Natural killer cell (primary cell): Measurements from ENCODE around the gene BIRC3. TPM values are rescaled to one million over a fixed set of nuclear protein-coding genes. Genes with fewer than 3 reads are reported as not detected.

Experiments
- ATAC-seq, 3 donors: fragments of 150-1000 bp in 2 of 3; fragments of 200-7000 bp in 1 of 3; cut with Tn5 transposase; 1 replicate in 1 of 3; 2 replicates in 2 of 3; pipeline ENCODE4 v1.10.0; 2021; ENCODE audit warnings: mild to moderate bottlenecking in 2 of 3, moderate library complexity in 2 of 3
- DNase-seq, 2 donors: peaks; one replicate each; pipeline versions ENCODE4 v3.0.0 to v3.0.0-alpha.2; 2013 to 2021; ENCODE audit warnings: mixed read lengths in 1 of 2
- H3K27ac ChIP-seq: one replicate; pipeline ENCODE4 v1.5.1; 2013; ENCODE audit warnings: mild to moderate bottlenecking, low read length
- H3K27me3 ChIP-seq: one replicate; pipeline ENCODE4 v1.6.1; 2013; ENCODE audit warnings: low read length; ENCODE audit not compliant: control insufficient read depth, insufficient read depth
- H3K36me3 ChIP-seq: one replicate; pipeline ENCODE4 v1.6.1; 2013; ENCODE audit warnings: low read length; ENCODE audit not compliant: control insufficient read depth, insufficient read depth
- H3K4me1 ChIP-seq: one replicate; pipeline ENCODE4 v1.6.1; 2013; ENCODE audit warnings: low read length; ENCODE audit not compliant: control insufficient read depth, insufficient read depth
- H3K4me3 ChIP-seq: one replicate; pipeline ENCODE4 v1.5.1; 2013; ENCODE audit warnings: low read length
- H3K9me3 ChIP-seq: one replicate; pipeline ENCODE4 v1.6.1; 2013; ENCODE audit warnings: low read length; ENCODE audit not compliant: control insufficient read depth, insufficient read depth
- H3K27ac Mint-ChIP-seq, 2 donors: one replicate each; pipeline ENCODE4 v1.8.0; 2022; ENCODE audit warnings: mild to moderate bottlenecking in 2 of 2, mixed read lengths in 2 of 2, moderate library complexity in 1 of 2
- H3K27me3 Mint-ChIP-seq, 2 donors: one replicate each; pipeline ENCODE4 v1.8.0; 2022; ENCODE audit warnings: low read depth in 2 of 2, mixed read lengths in 2 of 2
- H3K36me3 Mint-ChIP-seq: one replicate; pipeline ENCODE4 v1.8.0; 2022; ENCODE audit warnings: mixed read lengths
- H3K4me1 Mint-ChIP-seq, 2 donors: one replicate each; pipeline ENCODE4 v1.8.0; 2022; ENCODE audit warnings: mixed read lengths in 2 of 2
- H3K4me3 Mint-ChIP-seq: one replicate; pipeline ENCODE4 v1.8.0; 2022; ENCODE audit warnings: mild to moderate bottlenecking, moderate library complexity, mixed read lengths
- H3K9me3 Mint-ChIP-seq, 2 donors: one replicate each; pipeline ENCODE4 v1.8.0; 2022; ENCODE audit warnings: mixed read lengths in 2 of 2
- CTCF ChIP-seq: fragments of 200-600 bp; IDR thresholded peaks from one replicate; pipeline ENCODE4 v1.8.0; 2022; ENCODE audit warnings: antibody characterized with exemption
- WGBS: methylation state at CpG from one replicate; pipeline ENCODE4 v1.1.7; 2013; ENCODE audit warnings: missing lambda C conversion rate; ENCODE audit not compliant: insufficient coverage; 5-methylcytosine and 5-hydroxymethylcytosine counted together
- intact Hi-C: fragments of 100-400 bp; cut with micrococcal nuclease; formaldehyde crosslinking; loops from one replicate; pipeline ENCODE4 v1.14.2; 2022
- total RNA-seq, 4 donors: library from RNA; stranded (reverse); fragments of 120-200 nt in 1 of 4; gene quantifications; one replicate each; pipeline versions ENCODE4 v1.2.3 to v1.2.4, GENCODE V29; 2013 to 2022

BIRC3 gene
- total RNA-seq, 3 donors from 2014 or later (not counting 1 experiment from before 2014, with no cell fraction given): 14.2 to 92.3 (median 20.1) TPM

- peak overlapping the region; percentile 96 to 97 for H3K27ac Mint-ChIP-seq
- intact Hi-C loops: no loop called here
- H3K9me3 Mint-ChIP-seq: no peaks in the 10 kb centered on the region
- H3K27ac ChIP-seq: peak overlapping the region; percentile 96
- no peaks in the 10 kb centered on the region for H3K27me3 Mint-ChIP-seq
- TF ChIP-seq CTCF: no peak
- no peak for ATAC-seq
- WGBS: 67% methylated on average over 4 of the region's 4 CpGs
- peak overlapping the region; percentile 95 for H3K4me3 Mint-ChIP-seq
- no peaks in the 10 kb centered on the region for H3K27me3 ChIP-seq
- H3K36me3 ChIP-seq: no peaks in the 10 kb centered on the region
- H3K4me1 ChIP-seq: peaks cover 48% of the 10 kb centered on the region
- H3K9me3 ChIP-seq: no peaks in the 10 kb centered on the region
- H3K4me1 Mint-ChIP-seq: peaks cover 54 to 55% of the 10 kb centered on the region in 2 donors
- DNase-seq: peak in 1 of 2 donors; percentile 74
- no peaks in the 10 kb centered on the region for H3K36me3 Mint-ChIP-seq
- peak overlapping the region; percentile 76 for H3K4me3 ChIP-seq
Observed at GRCh38 chr11:102316346-102316904, 859 bp upstream of the BIRC3 start.

GRCh38 chr11:102317768-102318103 lies 452 bp downstream of the BIRC3 start:
- H3K9me3 ChIP-seq: no peaks in the 10 kb centered on the region
- under 1% methylated on average over 5 of the region's 7 CpGs for WGBS
- peaks cover 50% of the 10 kb centered on the region for H3K4me1 ChIP-seq
- H3K4me1 Mint-ChIP-seq: peaks cover 58 to 66% of the 10 kb centered on the region in 2 donors
- no peak for TF ChIP-seq CTCF
- no peaks in the 10 kb centered on the region for H3K27me3 Mint-ChIP-seq
- peak overlapping the region; percentile 96 to 97 for H3K27ac Mint-ChIP-seq
- H3K36me3 Mint-ChIP-seq: no peaks in the 10 kb centered on the region
- peak overlapping the region; percentile 76 for H3K4me3 ChIP-seq
- H3K27ac ChIP-seq: peak overlapping the region; percentile 96
- no peaks in the 10 kb centered on the region for H3K36me3 ChIP-seq
- no peak for ATAC-seq
- peak overlapping the region; percentile 95 for H3K4me3 Mint-ChIP-seq
- DNase-seq: no peak
- no peaks in the 10 kb centered on the region for H3K27me3 ChIP-seq
- H3K9me3 Mint-ChIP-seq: no peaks in the 10 kb centered on the region
- intact Hi-C loops: loop anchor here (1.0 kb wide), 4 partner anchors 23 to 134 kb away; no protein-coding TSS in a partner anchor

GRCh38 chr11:102318469-102318868 lies 1.2 kb downstream of the BIRC3 start:
- no peak for TF ChIP-seq CTCF
- H3K36me3 Mint-ChIP-seq: no peaks in the 10 kb centered on the region
- Histone ChIP-seq H3K36me3 (no peaks in the 10 kb centered on the region), H3K4me3 (peak overlapping the region; percentile 76), H3K4me1 (peaks cover 45% of the 10 kb centered on the region), H3K27me3 (no peaks in the 10 kb centered on the region), H3K27ac (peak overlapping the region; percentile 96), H3K9me3 (no peaks in the 10 kb centered on the region)
- no peaks in the 10 kb centered on the region for H3K27me3 Mint-ChIP-seq
- H3K27ac Mint-ChIP-seq: peak overlapping the region; percentile 96 to 97
- WGBS: 52% methylated on average over 1 of the region's 1 CpG
- intact Hi-C loops: no loop called here
- H3K4me3 Mint-ChIP-seq: peak overlapping the region; percentile 95
- peak in 1 of 2 donors; percentile 77 for DNase-seq
- no peak for ATAC-seq
- H3K4me1 Mint-ChIP-seq: peaks cover 51 to 62% of the 10 kb centered on the region in 2 donors
- no peaks in the 10 kb centered on the region for H3K9me3 Mint-ChIP-seq

GRCh38 chr11:102319544-102319943 lies 2.3 kb downstream of the BIRC3 start:
- DNase-seq (peak in 1 of 2 donors; percentile 31), ATAC-seq (no peak)
- peak overlapping the region; percentile 72 for H3K27ac ChIP-seq
- Mint-ChIP-seq H3K27me3 (no peaks in the 10 kb centered on the region), H3K36me3 (no peaks in the 10 kb centered on the region), H3K4me3 (peak overlapping the region; percentile 42), H3K4me1 (peaks cover 48 to 59% of the 10 kb centered on the region in 2 donors), H3K9me3 (no peaks in the 10 kb centered on the region), H3K27ac (peak overlapping the region; percentile 96 to 97)
- intact Hi-C loops: no loop called here
- H3K4me3 ChIP-seq: peak overlapping the region; percentile 76
- WGBS: 48% methylated on average over 2 of the region's 2 CpGs
- H3K9me3 ChIP-seq: no peaks in the 10 kb centered on the region
- H3K36me3 ChIP-seq: peaks cover 3% of the 10 kb centered on the region
- H3K4me1 ChIP-seq: peaks cover 41% of the 10 kb centered on the region
- H3K27me3 ChIP-seq: no peaks in the 10 kb centered on the region
- no peak for TF ChIP-seq CTCF
